Left cardiac atrium (tissue), 4 donors: ENCODE results near the gene XKR8. TPM values are rescaled to one million over a fixed set of nuclear protein-coding genes. Genes with fewer than 3 reads are reported as not detected.
"Not testable (repeated sequence)": the region's sequence is repeated elsewhere in the genome, so short reads cannot be mapped to it uniquely, and the experiment has no call there.

ENCODE experiments used
- ATAC-seq, 2 donors: fragments of 200-7000 bp; cut with Tn5 transposase; one replicate each; pipeline ENCODE4 v1.9.1; 2020; ENCODE audit warnings: mild to moderate bottlenecking in 2 of 2, moderate library complexity in 2 of 2
- DNase-seq: peaks from one replicate; pipeline ENCODE4 v3.0.0-alpha.2; 2020
- intact Hi-C, 2 donors: fragments of 100-400 bp; cut with DNase I; formaldehyde crosslinking; loops; one replicate each; pipeline versions ENCODE4 v1.14.1 to v1.15.1; 2022 to 2023
- total RNA-seq, 2 donors: library from RNA; stranded (reverse); fragmentation: NEBNext Ultra II Directional; extraction: Animal tissue kit (Norgen Biotek cat#: 25700); gene quantifications; one replicate each; pipeline ENCODE4 v1.2.1, GENCODE V29; 2021
- donor health status: DM: no; HTN: yes; CAD: no.
- donor health status: DM: no; HTN: yes; CAD: no; lungs with severe emphysema.
- donor health status: DM: yes; HTN: yes; CAD: no.
- donor health status: Dilated cardiomyopathy.

The XKR8 gene
- total RNA-seq, 2 donors from 2014 or later, result 5.4 to 5.7 TPM

DNA sequence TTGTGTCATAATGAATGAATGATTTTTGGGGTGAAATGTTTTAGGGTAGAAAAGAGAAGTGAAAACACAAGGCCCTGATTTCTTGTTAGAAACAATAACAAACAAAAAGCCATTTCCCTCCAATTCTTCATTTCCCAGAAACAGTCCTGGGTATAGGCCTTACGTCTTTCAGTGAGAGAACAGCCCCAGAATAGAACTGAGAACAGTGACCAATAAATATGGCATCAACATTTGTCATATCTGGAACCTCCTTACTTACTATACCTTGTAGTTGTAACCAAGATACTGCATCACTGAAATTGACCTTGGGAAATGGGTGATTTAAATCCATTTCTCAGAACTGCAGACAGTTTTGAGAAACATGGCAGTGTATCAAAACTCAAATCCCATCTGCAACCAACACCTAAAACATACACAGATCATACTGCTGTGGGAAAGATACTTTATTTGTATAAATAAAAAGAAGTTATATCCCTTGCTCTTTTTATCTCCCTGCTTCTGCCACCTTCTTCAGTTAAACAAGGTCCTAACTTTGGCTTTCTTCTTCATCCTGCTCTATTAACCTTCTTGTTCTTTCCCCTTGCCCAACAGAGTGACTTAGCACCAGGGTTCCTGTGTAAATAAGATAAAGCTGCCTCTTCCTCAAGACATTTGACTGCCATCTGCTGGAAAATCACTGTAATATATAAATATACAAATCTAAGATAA, 19.5 kb downstream of the XKR8 start:
- ATAC-seq (peak; percentile 78 to 81), DNase-seq (no peak)
- intact Hi-C loops, result loop anchor here (5.0 to 10.0 kb wide), 2 partner anchors 115 to 117 kb away; no protein-coding TSS in a partner anchor

DNA sequence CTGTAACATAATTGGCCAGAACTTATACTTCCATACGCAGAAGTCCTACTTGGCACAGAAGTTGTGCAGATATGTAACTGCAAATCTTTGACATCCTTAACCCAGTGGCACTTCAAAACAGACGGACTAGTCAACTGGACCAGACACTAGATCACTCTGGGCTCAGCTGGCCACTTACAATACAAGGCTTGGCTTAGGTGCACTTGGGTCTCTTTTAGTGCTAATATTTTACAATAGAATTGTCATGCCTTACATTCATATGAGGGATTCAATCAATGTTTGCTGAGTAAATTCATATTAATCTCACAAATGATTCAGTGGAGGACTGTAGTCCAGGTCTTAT, 20.1 kb downstream of the XKR8 start:
- ATAC-seq (no peak), DNase-seq (no peak)
- intact Hi-C loops, result loop anchor here (5.0 to 10.0 kb wide), 2 partner anchors 115 to 118 kb away; no protein-coding TSS in a partner anchor

DNA sequence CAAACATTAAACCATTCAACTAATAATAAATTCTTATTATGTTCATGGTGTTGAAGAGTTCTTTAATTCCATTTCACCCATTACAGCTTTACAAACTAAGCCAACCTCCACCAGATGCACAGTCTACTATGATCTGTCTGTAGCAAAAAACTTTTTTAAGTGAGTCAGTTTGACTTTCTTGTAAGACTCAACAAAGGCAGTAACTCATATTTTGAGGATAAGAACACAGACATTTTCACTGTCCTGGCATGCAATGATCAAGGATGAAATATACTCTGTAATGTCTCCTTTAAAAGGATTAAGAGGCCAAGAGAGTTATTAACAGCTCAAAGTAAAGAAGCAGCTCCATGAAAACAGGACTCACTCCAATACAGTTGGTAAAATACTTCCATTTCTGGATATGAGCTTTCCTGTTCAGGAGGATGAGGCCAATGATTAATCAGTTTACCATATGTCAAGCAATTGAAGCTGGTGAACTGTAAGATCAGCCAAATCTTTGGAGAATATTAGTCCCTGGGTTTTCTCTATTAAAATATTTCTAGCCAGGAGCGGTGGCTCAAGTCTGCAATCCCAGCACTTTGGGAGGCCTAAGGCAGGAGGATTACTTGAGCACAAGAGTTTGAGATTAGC, 20.6 kb downstream of the XKR8 start:
- ATAC-seq (no peak), DNase-seq (no peak)
- intact Hi-C loops, result no loop called here

- DNase-seq, result no peak
- intact Hi-C loops, result no loop called here
- no peak for ATAC-seq
Measured at GRCh38 chr1:27981145-27981544, 21.4 kb downstream of the XKR8 start.

DNA sequence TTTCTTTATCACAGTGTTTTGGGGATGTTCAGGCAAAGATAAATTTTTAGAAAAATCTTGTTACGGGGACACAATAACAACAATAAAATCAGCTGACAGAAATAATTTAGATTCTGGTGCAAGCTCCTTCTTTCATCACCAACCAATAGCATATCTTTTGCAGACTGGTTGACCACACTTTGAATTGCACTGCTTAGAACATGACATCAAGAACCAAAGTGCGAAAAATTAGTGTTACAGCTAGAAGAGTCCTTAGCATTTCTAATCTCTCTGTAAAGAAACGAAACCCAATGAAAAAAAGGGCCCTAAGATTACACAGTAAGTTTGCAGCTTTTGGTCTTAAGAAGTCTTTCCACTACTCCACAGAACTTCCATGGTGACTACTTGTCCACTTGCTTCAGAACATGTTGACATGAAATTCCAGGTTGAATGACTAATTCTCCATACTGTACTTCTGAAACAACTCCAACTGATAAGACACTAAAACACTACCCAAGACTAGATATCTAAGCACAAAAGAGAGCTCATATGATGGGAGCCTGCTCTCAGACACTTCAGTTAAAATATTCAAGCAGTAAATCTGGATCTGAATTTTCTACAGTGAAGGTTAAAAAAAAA, 31.3 kb downstream of the XKR8 start:
- ATAC-seq (peak in 1 of 2 donors; percentile 39), DNase-seq (no peak)
- intact Hi-C loops, result no loop called here

DNA sequence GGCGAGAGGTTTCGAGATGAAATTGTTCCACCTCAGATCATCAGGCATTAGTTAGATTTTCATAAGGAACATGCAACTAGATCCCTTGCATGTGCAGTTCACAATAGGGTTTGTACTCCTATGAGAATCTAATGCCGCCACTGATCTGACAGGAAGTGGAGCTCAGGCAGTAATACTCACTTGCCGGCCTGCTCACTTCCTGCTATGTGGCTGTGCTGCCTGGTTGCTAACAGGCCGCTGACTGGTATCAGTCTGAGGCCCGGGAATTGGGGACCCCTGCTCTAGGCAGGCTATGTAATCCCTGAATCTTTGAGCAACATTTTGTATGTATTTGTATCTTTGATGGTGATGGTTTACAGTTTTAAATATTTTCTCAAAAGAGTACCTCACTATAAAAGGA, 32.5 kb downstream of the XKR8 start:
- DNase-seq (peak; percentile 29), ATAC-seq (peak in 1 of 2 donors; percentile 47)
- intact Hi-C loops, result no loop called here

GRCh38 chr1:27993241-27993640, 33.5 kb downstream of the XKR8 start:
- intact Hi-C loops, result no loop called here
- no peak for DNase-seq
- ATAC-seq, result peak in 1 of 2 donors; percentile 43

DNA sequence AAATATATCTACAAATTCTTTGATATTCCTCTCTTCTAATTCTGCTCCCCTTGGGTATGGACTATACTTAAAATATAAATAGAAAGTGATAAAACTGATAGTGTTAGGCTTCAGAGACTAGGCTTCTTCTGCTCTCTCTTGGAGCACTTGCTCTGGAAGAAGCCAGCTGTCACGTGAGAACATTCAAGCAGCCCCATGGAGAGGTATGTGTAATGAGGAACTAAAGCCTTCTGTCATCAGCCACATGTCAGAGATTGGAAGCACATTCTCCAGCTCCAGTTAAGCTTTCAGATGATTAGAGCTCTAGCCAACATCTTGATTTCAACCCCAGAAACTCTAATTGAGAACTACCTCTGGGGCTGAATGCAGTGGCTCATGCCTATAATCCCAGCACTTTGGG, 34.3 kb downstream of the XKR8 start:
- no peak for DNase-seq
- ATAC-seq, result peak; percentile 76 to 77
- intact Hi-C loops, result no loop called here

GRCh38 chr1:27994526-27994925, 34.8 kb downstream of the XKR8 start:
- intact Hi-C loops, DNase-seq, ATAC-seq: not testable (repeated sequence)

DNA sequence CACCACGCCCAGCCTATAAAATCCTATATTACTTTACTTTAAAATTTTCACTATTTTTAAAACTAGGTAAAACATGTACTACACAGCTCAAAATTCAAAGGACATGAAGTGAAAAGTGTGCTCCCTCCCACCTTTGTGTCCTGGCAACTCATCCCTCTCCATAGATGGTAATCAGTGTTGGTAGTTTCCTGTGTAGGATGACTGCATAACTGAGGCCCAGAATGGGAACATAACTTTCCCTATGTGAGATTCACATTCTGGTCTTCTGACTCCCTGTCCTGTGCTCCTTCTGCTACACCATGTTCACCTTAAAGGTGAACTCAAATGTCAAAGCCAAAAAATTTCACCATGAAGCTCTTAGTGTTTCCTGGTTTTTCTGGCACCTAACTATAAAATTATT, 39.3 kb downstream of the XKR8 start:
- DNase-seq (no peak), ATAC-seq (no peak)

GRCh38 chr1:28002600-28002999, 42.8 kb downstream of the XKR8 start:
- intact Hi-C loops, result no loop called here
- ATAC-seq, result no peak

More for the DNA sequence above, 39.3 kb downstream of the XKR8 start:
- intact Hi-C loops, result no loop called here

DNA sequence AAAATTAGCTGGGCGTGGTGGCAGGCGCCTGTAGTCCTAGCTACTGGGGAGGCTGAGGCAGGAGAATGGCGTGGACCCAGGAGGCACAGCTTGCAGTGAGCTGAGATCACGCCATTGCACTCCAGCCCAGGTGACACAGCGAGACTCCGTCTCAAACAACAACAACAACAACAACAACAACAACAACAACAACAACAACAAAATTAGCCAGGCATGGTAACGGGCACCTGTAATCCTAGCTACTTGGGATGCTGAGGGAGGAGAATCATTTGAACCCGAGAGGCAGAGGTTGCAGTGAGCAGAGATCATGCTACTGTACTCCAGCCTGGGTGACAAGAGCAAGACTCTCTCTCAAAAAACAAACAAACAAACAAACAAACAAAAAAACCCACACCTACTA, 43.3 kb downstream of the XKR8 start:
- intact Hi-C loops, ATAC-seq, DNase-seq: not testable (repeated sequence)

More at GRCh38 chr1:28002600-28002999, 42.8 kb downstream of the XKR8 start:
- DNase-seq, result no peak

- DNase-seq, result no peak
- intact Hi-C loops, result no loop called here
Measured at GRCh38 chr1:28010969-28011368, 51.2 kb downstream of the XKR8 start.

More at GRCh38 chr1:28010969-28011368, 51.2 kb downstream of the XKR8 start:
- ATAC-seq, result no peak

Other genes with a start within 250 kb of the XKR8 start
- gene FAM76A, start 234.0 kb upstream of the XKR8 start, total RNA-seq, result 10 to 100 TPM; 13.2 to 13.5 TPM
- 10 to 100 TPM; 30.5 to 46.6 TPM for gene STX12, start 186.8 kb upstream of the XKR8 start, total RNA-seq
- gene PPP1R8, start 129.2 kb upstream of the XKR8 start, total RNA-seq, result 10 to 100 TPM; 25.0 TPM
- gene THEMIS2, start 87.4 kb upstream of the XKR8 start, total RNA-seq, result 10 to 100 TPM; 12.0 to 15.6 TPM
- gene RPA2, start 45.4 kb upstream of the XKR8 start, total RNA-seq, result 10 to 100 TPM; 25.2 to 29.9 TPM
- under 1 TPM; 0.29 to 0.73 TPM for gene SMPDL3B, start 25.0 kb upstream of the XKR8 start, total RNA-seq
- 10 to 100 TPM; 17.8 to 18.8 TPM for gene EYA3, start 128.6 kb downstream of the XKR8 start, total RNA-seq
- 1 to 10 TPM; 4.7 to 5.2 TPM for gene PTAFR, start 216.7 kb downstream of the XKR8 start, total RNA-seq